GM10266 (cell line): ENCODE data around the gene PI4KB.
"Not testable (repeated sequence)": the region's sequence is repeated elsewhere in the genome, so short reads cannot be mapped to it uniquely, and the experiment has no call there.

Experiments
- DNase-seq: peaks from one replicate; pipeline ENCODE4 v3.0.0; 2012; ENCODE audit errors: extremely low spot score
- TF ChIP-seq, protein P1 (sequence below): IDR thresholded peaks from 2 replicates; pipeline ENCODE4 v1.5.1; 2012; ENCODE audit warnings: mild to moderate bottlenecking, low read depth; ENCODE audit not compliant: control insufficient read depth, insufficient read depth; ENCODE audit errors: missing control alignments

The PI4KB gene

DNA sequence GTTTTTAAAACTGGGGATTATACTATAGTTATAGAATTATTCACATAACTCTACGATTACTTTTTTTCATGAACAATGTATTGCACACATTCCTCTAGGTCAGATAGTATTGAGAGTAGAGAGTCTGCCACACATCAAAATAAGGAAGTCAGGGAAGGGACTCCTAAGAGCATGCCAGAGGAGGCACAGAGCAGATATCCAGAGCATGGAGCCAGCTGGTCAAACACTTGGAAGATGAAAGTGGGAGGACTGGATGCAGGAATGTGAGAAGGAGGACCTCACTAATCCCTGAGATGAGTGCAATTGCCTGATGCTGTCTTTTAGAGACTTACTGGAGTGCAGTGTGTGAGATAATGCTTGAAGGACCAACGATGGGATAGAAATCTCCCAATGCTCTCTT, 29.5 kb upstream of the PI4KB start:
- no peak for DNase-seq
- TF ChIP-seq, protein P1, sequence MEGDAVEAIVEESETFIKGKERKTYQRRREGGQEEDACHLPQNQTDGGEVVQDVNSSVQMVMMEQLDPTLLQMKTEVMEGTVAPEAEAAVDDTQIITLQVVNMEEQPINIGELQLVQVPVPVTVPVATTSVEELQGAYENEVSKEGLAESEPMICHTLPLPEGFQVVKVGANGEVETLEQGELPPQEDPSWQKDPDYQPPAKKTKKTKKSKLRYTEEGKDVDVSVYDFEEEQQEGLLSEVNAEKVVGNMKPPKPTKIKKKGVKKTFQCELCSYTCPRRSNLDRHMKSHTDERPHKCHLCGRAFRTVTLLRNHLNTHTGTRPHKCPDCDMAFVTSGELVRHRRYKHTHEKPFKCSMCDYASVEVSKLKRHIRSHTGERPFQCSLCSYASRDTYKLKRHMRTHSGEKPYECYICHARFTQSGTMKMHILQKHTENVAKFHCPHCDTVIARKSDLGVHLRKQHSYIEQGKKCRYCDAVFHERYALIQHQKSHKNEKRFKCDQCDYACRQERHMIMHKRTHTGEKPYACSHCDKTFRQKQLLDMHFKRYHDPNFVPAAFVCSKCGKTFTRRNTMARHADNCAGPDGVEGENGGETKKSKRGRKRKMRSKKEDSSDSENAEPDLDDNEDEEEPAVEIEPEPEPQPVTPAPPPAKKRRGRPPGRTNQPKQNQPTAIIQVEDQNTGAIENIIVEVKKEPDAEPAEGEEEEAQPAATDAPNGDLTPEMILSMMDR, result no peak

DNA sequence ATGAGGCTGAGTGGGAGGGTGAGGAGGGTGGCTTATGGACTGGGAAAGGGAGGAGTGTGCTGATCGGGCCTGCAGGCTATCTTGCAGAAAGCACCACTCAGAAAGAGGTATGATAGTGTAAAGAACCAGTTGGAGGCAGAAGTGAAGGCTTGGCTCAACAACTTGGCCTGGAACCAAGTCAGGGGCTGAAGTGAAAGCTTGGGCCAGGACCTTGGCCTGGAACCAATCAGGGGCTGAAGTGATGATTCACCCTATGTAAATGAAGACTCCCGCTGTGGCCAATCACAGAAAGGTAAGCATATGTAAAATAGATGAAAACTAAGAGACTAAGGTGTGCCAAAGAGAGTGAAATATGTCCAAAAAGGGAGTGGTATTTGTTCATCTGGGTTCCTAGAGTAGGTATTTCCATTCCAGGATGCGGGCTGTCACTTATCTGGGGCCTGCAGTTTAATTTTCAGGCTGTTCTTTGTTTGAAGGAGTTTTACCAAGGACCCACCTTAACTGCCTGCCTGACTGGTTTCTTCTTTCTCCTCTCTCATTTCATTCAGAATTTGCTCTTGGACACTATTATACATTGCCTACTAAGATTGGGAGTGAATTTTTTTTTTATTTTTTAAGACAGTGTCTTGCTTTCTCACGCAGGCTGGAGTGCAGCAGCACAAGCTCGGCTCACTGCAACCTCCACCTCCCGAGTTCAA, 25.0 kb upstream of the PI4KB start:
- TF ChIP-seq, protein P1, result no peak

DNA sequence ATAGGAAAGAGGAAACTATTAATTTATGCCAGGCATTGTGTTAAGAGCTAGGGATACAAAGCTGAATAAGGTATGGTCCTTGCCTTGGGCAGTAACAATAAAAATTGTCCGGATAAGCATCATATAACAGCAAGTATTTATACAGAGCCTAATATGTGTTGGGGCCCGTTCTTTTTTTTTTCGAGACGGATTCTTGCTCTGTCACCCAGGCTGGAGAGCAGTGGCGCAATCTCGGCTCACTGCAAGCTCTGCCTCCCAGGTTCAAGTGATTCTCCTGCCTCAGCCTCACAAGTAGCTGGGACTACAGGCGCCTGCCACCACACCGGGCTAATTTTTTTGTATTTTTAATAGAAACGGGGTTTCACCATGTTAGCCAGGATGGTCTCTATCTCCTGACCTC, 23.1 kb upstream of the PI4KB start:
- DNase-seq, result not testable (repeated sequence)

More for the DNA sequence above, 25.0 kb upstream of the PI4KB start:
- no peak for DNase-seq

DNA sequence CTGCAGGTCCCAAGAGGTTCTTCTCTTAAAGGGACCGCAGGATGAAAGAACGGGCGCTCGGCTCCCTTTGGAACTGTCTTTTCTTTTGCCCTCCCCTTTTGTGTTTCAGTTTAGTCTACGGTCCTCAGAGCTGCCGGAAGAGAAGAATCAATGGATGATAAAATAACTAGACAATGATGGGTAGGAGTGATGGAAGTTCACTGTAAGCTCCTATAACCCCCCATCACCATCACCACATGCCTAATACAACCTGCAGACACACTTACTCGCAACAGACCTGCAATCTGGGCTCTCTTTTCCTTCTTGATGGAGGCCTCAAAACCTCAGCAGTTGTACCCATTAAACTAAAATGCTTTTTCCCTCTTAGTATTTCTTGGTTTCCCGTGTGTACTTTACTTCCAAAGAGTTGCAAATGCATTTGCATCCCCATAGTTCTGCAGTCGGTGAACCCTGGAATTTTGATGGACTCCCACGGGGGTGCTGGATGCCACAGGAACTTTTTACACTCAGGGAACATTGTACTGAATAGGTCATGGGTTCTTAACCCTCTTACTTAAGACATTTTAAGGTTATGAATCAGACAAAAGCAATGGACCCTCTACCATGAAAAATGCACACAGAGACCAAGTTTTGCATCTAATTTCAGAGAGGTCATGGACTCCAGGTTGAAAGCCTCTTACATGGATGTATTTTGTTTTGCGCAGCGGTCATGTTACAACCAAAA, 20.5 kb upstream of the PI4KB start:
- TF ChIP-seq, protein P1, result no peak
- no peak for DNase-seq

DNA sequence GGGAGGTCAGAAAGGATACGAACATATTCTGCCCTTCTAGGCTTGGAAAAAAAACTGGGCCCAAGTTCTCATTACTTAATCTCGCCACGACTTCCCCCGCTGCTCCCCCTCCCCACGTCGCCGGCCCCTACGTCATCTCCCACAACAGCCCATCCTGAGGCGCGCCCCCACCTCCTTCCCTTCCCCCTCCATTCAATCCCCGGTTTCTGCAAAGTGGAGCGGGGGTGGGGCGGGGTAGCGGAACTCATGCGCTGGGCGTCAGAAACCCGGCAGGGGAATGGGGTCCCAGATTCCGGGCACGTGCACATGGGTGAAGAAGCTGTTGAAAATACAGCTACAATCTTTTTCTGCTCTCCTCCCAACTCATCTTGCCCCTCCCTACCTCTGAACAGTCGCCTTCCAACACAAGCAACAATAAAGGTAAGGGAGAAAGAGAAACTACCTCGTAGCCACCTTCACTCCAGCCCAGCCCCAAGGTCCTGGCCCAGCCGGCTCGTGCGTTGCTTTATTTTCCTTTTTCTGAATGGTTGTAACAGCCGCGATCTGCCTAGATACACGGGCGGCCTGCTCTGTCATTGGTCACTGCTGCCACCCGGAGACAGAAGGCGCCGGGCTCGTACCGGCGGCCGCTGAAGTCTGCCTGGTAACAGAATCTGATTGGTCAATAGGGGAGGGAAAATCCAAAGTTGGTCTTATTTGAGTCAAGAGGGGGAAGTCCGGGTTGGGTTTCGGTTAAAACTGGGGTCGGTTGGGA, 19.7 kb upstream of the PI4KB start, which contains the start of gene RFX5:
TSS of gene RFX5 (minus strand) at position 484 of the 754 bp plus-strand sequence. CDS start 932 bp downstream, outside the sequence.
- TF ChIP-seq, protein P1, result no peak
- DNase-seq, result peak; percentile 90

DNA sequence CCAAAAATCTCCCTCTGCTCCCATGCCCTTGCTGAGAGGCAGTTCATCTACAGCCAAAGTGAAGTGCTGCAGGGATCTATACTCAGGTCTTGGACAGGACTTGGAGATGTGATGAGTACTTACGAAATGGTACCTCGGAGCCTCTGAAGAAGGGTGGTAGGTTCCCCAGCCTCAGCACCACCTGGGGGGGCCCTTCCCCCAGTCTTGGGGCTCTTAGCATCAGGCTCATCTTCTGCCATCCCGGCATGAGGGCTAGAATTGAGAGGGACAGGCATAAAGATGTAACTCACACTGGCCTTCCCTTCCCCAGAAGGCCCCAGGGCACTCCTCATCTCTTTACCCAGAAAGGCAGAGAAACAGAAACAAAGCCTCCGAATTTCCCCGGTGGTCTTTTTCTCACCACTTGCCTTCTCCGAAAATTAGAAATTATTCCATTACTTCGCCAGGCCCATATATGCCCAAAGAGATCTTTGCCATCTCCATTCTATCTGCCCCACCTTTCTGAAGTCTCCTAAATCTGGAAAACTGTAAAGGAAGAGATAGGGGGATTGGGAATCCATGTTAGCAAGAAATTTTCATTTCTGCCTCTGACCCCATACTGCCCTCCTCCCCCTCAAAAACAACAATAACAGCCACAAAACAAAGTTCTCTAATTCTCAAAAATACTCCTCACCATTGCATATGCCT, 19.0 kb upstream of the PI4KB start:
- TF ChIP-seq, protein P1, result peak; percentile 29
- DNase-seq, result no peak

DNA sequence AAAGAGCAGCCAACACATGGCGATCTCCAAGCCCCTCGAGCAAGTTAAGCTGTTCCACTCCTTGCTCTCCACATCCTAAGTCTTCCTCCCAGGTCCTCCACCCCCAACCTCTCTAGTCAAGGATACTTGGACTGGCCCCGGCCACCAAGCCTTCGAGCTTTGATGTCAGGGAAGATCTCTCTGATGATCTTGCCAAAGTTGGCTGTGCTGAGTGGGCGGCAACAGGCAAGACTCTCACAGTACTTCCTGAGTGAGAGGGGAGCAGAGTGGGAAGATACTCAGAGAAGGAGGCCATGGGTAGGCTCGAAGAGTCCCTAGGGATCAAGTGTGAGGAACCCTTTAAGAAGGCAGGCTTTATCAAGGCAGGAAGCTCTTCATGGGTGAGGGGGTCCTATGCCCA, 17.1 kb upstream of the PI4KB start:
- TF ChIP-seq, protein P1, result no peak
- DNase-seq, result no peak
